SK-N-SH (cell line): ENCODE data around the gene UTP25. TPM values are rescaled to one million over a fixed set of nuclear protein-coding genes. Genes with fewer than 3 reads are reported as not detected.

ENCODE experiments used
- CTCF ChIA-PET: fragments of 300-600, 350-600 bp; formaldehyde crosslinking; extraction: SDS; loops from one replicate; lab custom pipeline; 2021; lab: Yijun Ruan, JAX
- POLR2A ChIA-PET: fragments of 350-600 bp; sonication (Branson Sonifier 250); formaldehyde crosslinking; extraction: SDS; loops from one replicate; lab custom pipeline; 2020; ENCODE audit warnings: antibody characterized with exemption, inconsistent platforms; lab: Yijun Ruan, JAX
- DNase-seq: peaks from one replicate; pipeline ENCODE4 v3.0.0; 2012
- H2AFZ ChIP-seq: fragments of 200-600 bp; sonication (generic); 2 replicates; pipeline ENCODE4 v1.8.1; 2016; ENCODE audit warnings: antibody characterized with exemption, mild to moderate bottlenecking, low read depth
- H3F3A ChIP-seq: fragments of 200-600 bp; sonication (generic); replicated peaks from 2 replicates; pipeline ENCODE3; 2016; ENCODE audit warnings: antibody characterized with exemption, mild to moderate bottlenecking; ENCODE audit not compliant: insufficient read depth
- H3K27ac ChIP-seq, 2 experiments: fragments of 200-500 bp in 1 of 2; fragments of 200-600 bp in 1 of 2; sonication (Bioruptor generic) in 1 of 2; sonication (generic), shearing (Covaris generic) in 1 of 2; 2 replicates each; pipeline versions ENCODE4 v1.5.1 to v1.6.1; 2014 to 2016; ENCODE audit warnings: low read depth in 2 of 2, inconsistent platforms in 1 of 2, low read length in 1 of 2, mild to moderate bottlenecking in 1 of 2, mixed read lengths in 1 of 2
- H3K27me3 ChIP-seq: fragments of 200-600 bp; sonication (generic), shearing (Covaris generic); 2 replicates; pipeline ENCODE4 v1.6.1; 2016; ENCODE audit warnings: mixed run types; ENCODE audit not compliant: insufficient read depth
- H3K36me3 ChIP-seq, 2 experiments: fragments of 200-500 bp in 1 of 2; fragments of 200-600 bp in 1 of 2; sonication (Bioruptor generic) in 1 of 2; sonication (generic) in 1 of 2; replicated peaks in 1 of 2; 2 replicates each; pipeline versions ENCODE3 to v1.5.1; 2014 to 2016; ENCODE audit warnings: low read length in 1 of 2, mild to moderate bottlenecking in 1 of 2; ENCODE audit not compliant: insufficient read depth in 2 of 2, control insufficient read depth in 1 of 2
- H3K4me1 ChIP-seq, 2 experiments: fragments of 200-500 bp in 1 of 2; fragments of 200-600 bp in 1 of 2; sonication (Bioruptor generic) in 1 of 2; sonication (generic), shearing (Covaris generic) in 1 of 2; 2 replicates each; pipeline versions ENCODE4 v1.5.1 to v1.6.1; 2014 to 2016; ENCODE audit warnings: low read depth in 1 of 2, low read length in 1 of 2, mixed run types in 1 of 2; ENCODE audit not compliant: insufficient read depth in 2 of 2, control insufficient read depth in 1 of 2
- H3K4me2 ChIP-seq: fragments of 200-600 bp; sonication (generic), shearing (Covaris generic); 2 replicates; pipeline ENCODE4 v1.6.1; 2017; ENCODE audit warnings: mixed run types
- H3K4me3 ChIP-seq, 2 experiments: fragments of 200-500 bp in 1 of 2; fragments of 200-600 bp in 1 of 2; sonication (Bioruptor generic) in 1 of 2; sonication (generic), shearing (Covaris generic) in 1 of 2; 2 replicates each; pipeline versions ENCODE4 v1.5.1 to v1.8.1; 2014 to 2016; ENCODE audit warnings: low read depth in 2 of 2, inconsistent platforms in 1 of 2, low read length in 1 of 2, mild to moderate bottlenecking in 1 of 2, mixed read lengths in 1 of 2, moderate library complexity in 1 of 2
- H3K79me2 ChIP-seq: fragments of 200-600 bp; sonication (generic); 2 replicates; pipeline ENCODE4 v1.8.1; 2017; ENCODE audit warnings: mild to moderate bottlenecking; ENCODE audit not compliant: insufficient read depth
- H3K9ac ChIP-seq: fragments of 200-600 bp; sonication (generic); 2 replicates; pipeline ENCODE4 v1.6.1; 2017; ENCODE audit warnings: mixed run types
- H3K9me2 ChIP-seq: fragments of 200-600 bp; sonication (generic); 2 replicates; pipeline ENCODE4 v1.6.1; 2017; ENCODE audit warnings: mixed run types
- H3K9me3 ChIP-seq: fragments of 200-600 bp; sonication (generic); 2 replicates; pipeline ENCODE4 v1.6.1; 2017; ENCODE audit warnings: mixed run types, mild to moderate bottlenecking, moderate library complexity
- H4K20me1 ChIP-seq: fragments of 200-600 bp; sonication (generic); 2 replicates; pipeline ENCODE4 v1.6.1; 2017; ENCODE audit warnings: mild to moderate bottlenecking, mixed run types; ENCODE audit not compliant: insufficient read depth
- EZH2phosphoT487 ChIP-seq: fragments of 200-600 bp; sonication (generic); IDR thresholded peaks from 2 replicates; pipeline ENCODE4 v1.6.1; 2017; ENCODE audit warnings: low read depth, mixed run types, mild to moderate bottlenecking, antibody characterized with exemption, moderate library complexity, borderline replicate concordance
- FOXM1 ChIP-seq: IDR thresholded peaks from 2 replicates; pipeline ENCODE4 v1.4.0; 2012; ENCODE audit warnings: low read depth, mild to moderate bottlenecking
- GABPA ChIP-seq: IDR thresholded peaks from 2 replicates; pipeline ENCODE4 v1.4.0; 2012; ENCODE audit warnings: low read depth, mild to moderate bottlenecking
- PBX3 ChIP-seq: IDR thresholded peaks from 2 replicates; pipeline ENCODE4; 2012
- REST ChIP-seq: IDR thresholded peaks from 2 replicates; pipeline ENCODE4 v1.6.1; 2012; ENCODE audit warnings: mild to moderate bottlenecking, low read depth, low read length, moderate library complexity
- RXRA ChIP-seq: IDR thresholded peaks from 2 replicates; pipeline ENCODE4 v1.4.0; 2012; ENCODE audit warnings: low read depth, mild to moderate bottlenecking, borderline replicate concordance
- USF2 ChIP-seq: fragments of 150-350 bp; IDR thresholded peaks from 2 replicates; pipeline ENCODE4 v1.6.1; 2017; ENCODE audit warnings: antibody characterized with exemption, low read length, low read depth, borderline replicate concordance
- YY1 ChIP-seq: IDR thresholded peaks from 2 replicates; pipeline ENCODE4 v1.4.0; 2012; ENCODE audit warnings: low read depth, mild to moderate bottlenecking
- WGBS: methylation state at CpG from one replicate; pipeline ENCODE4 v1.1.6; 2017; ENCODE audit warnings: low lambda C conversion rate; 5-methylcytosine and 5-hydroxymethylcytosine counted together
- polyA plus RNA-seq, 3 experiments: library from polyadenylated mRNA; depleted of rRNA; stranded (reverse); fragments of >200 nt; gene quantifications; 2 replicates each; pipeline ENCODE4 v1.2.3, GENCODE V29; 2012
- TF ChIP-seq, protein P1 (sequence below): IDR thresholded peaks from 2 replicates; pipeline ENCODE4 v1.4.0; 2012; ENCODE audit warnings: low read depth, borderline replicate concordance

UTP25 gene
- polyA plus RNA-seq, 1 of the 3 experiments (the other 2 are of a cell fraction) = 6.3 TPM

DNA sequence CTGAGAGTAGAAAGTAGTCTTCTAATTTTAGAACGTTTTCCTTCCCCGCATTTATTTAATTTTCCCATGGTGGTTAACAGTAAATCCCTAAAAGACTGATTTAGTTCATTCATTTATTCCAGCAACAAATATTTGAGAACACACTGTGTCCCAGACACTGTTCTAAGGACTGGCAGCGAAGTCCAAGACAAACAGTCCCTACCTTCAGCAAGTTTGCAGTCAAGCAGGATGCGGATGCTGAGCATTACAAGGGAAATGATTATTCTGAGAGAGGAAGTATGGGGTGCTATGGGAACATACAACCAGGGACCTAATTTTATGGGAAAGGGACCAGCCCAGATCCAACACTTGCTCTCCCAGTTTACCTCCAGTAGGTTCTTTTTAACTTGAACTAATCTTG is 42.2 kb upstream of the UTP25 start:
- Histone ChIP-seq H3K27me3 (no peaks in the 10 kb centered on the region), H4K20me1 (no peaks in the 10 kb centered on the region), H3K4me1 (peaks cover 13 to 18% of the 10 kb centered on the region in 2 experiments; a peak in 3 of 4 replicates), H3K36me3 (peaks cover 13 to 19% of the 10 kb centered on the region in 2 experiments), H3K9ac (no peak overlapping the region), H3K79me2 (peaks cover 24% of the 10 kb centered on the region), H3F3A (no peaks in the 10 kb centered on the region), H3K9me2 (no peaks in the 10 kb centered on the region), H3K9me3 (no peaks in the 10 kb centered on the region), H3K4me2 (no peak overlapping the region), H2AFZ (no peak overlapping the region), H3K4me3 (no peak overlapping the region), H3K27ac (no peak overlapping the region; a peak in 1 of 4 replicates)
- ChIA-PET CTCF (interaction anchor here (1.0 to 1.8 kb wide), 4 partner anchors 12 to 42 kb away, joined by 4 to 6 read pairs (median 5); partner anchors contain the start of gene UTP25), POLR2A (no interaction called here)
- WGBS = 95% methylated on average over 4 of the region's 4 CpGs
- DNase-seq = no peak
- TF ChIP-seq YY1 (no peak), PBX3 (no peak), RXRA (no peak), USF2 (no peak), FOXM1 (no peak)

DNA sequence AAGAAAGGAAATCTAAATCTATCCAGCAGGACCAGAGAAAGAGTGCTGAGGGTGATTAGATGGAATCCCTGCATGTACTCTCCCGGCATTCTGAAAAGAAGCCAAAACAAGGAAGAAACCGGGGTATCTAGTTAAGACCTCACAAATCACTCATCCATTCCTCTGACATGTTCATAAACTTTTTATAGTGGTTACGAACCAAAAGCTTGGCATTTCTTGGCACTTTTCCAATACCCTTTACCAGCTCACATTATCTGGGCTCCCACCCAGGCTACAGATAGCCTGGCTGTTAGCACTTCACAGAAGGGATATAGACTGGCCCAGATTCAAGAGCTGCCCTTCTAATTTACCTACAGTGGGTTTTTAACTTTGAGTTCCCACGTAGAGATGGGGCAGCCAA is 41.6 kb upstream of the UTP25 start:
- H4K20me1 ChIP-seq = no peaks in the 10 kb centered on the region
- DNase-seq = no peak
- no peaks in the 10 kb centered on the region for H3K9me2 ChIP-seq
- no peaks in the 10 kb centered on the region for H3K9me3 ChIP-seq
- H3F3A ChIP-seq = no peaks in the 10 kb centered on the region
- 57% methylated on average over 4 of the region's 4 CpGs for WGBS
- CTCF ChIA-PET = interaction anchor here (1.0 to 1.8 kb wide), 3 partner anchors 12 to 42 kb away, joined by 4 to 6 read pairs (median 4); partner anchors contain the start of gene UTP25
- H3K27me3 ChIP-seq = no peaks in the 10 kb centered on the region
- peaks cover 15 to 18% of the 10 kb centered on the region in 2 experiments; a peak in 3 of 4 replicates for H3K4me1 ChIP-seq
- POLR2A ChIA-PET = no interaction called here
- TF ChIP-seq GABPA (no peak), REST (no peak), EZH2phosphoT487 (no peak), RXRA (no peak)
- TF ChIP-seq, protein P1, sequence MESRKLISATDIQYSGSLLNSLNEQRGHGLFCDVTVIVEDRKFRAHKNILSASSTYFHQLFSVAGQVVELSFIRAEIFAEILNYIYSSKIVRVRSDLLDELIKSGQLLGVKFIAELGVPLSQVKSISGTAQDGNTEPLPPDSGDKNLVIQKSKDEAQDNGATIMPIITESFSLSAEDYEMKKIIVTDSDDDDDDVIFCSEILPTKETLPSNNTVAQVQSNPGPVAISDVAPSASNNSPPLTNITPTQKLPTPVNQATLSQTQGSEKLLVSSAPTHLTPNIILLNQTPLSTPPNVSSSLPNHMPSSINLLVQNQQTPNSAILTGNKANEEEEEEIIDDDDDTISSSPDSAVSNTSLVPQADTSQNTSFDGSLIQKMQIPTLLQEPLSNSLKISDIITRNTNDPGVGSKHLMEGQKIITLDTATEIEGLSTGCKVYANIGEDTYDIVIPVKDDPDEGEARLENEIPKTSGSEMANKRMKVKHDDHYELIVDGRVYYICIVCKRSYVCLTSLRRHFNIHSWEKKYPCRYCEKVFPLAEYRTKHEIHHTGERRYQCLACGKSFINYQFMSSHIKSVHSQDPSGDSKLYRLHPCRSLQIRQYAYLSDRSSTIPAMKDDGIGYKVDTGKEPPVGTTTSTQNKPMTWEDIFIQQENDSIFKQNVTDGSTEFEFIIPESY = no peak
- peaks cover 9 to 17% of the 10 kb centered on the region in 2 experiments for H3K36me3 ChIP-seq
- peaks cover 24% of the 10 kb centered on the region for H3K79me2 ChIP-seq
- H3K4me3 ChIP-seq = no peak overlapping the region
- no peak overlapping the region for H2AFZ ChIP-seq
- H3K9ac ChIP-seq = no peak overlapping the region
- H3K27ac ChIP-seq = no peak overlapping the region
- H3K4me2 ChIP-seq = no peak overlapping the region
